Measurements from ENCODE around the gene ATP6V1B1. TPM values are rescaled to one million over a fixed set of nuclear protein-coding genes. Genes with fewer than 3 reads are reported as not detected.

The ATP6V1B1 gene
- total and polyA plus RNA-seq, 2 of the 13 experiments (the other 11 are each of a cell fraction or from before 2014, with no cell fraction given): 0.58 to 1.6 TPM

- TF ChIP-seq ZFYVE20 (CRISPR knock-in tag; IDR thresholded peaks at IDR 0.05; ENCODE audit: borderline replicate concordance, low read depth) (no peak), LBX2 (CRISPR knock-in tag; IDR thresholded peaks at IDR 0.05; ENCODE audit: borderline replicate concordance) (no peak), DMTF1 (CRISPR knock-in tag; IDR thresholded peaks at IDR 0.05) (no peak), PCBP2 (optimal IDR thresholded peaks at IDR 0.05; ENCODE audit: low read depth, low read length, poor library complexity, severe bottlenecking) (no peak), ZSCAN12 (CRISPR knock-in tag; IDR thresholded peaks at IDR 0.05) (no peak), TFDP1 (CRISPR knock-in tag; IDR thresholded peaks at IDR 0.05; ENCODE audit: borderline replicate concordance) (no peak)
Observed at GRCh38 chr2:71001981-71002570, 66.4 kb downstream of the ATP6V1B1 start (continued).

GRCh38 chr2:71003396-71003795 is 67.7 kb downstream of the ATP6V1B1 start:
- CTCF ChIA-PET (ENCODE audit: low intra/inter-chr PET ratio, low total read pairs): no interaction called here
- Histone ChIP-seq H3K4me3 (replicated peaks in 1 of 3; ENCODE audit: insufficient read depth in 1 of 3, low read depth in 2 of 3, low read length in 3 of 3) (no peak overlapping the region), H3K79me2 (ENCODE audit: insufficient read depth, low read length) (no peaks in the 10 kb centered on the region), H3K9me3 (ENCODE audit: low read length) (no peaks in the 10 kb centered on the region), H3K9ac (ENCODE audit: insufficient read depth, low read depth, low read length) (no peak overlapping the region), H4K20me1 (ENCODE audit: insufficient read depth, low read length) (no peaks in the 10 kb centered on the region), H3K4me2 (ENCODE audit: low read depth, low read length) (no peak overlapping the region), H2AFZ (ENCODE audit: low read length) (no peak overlapping the region), H3K27me3 (ENCODE audit: control insufficient read depth in 1 of 2, insufficient read depth in 2 of 2, low read length in 2 of 2) (peaks cover 0 to 9% of the 10 kb centered on the region in 2 experiments; a peak in 2 of 5 replicates), H3K4me1 (ENCODE audit: insufficient read depth, low read length) (peaks cover 63% of the 10 kb centered on the region), H3K36me3 (replicated peaks in 1 of 2; ENCODE audit: control insufficient read depth in 1 of 2, insufficient read depth in 2 of 2, low read length in 2 of 2) (no peaks in the 10 kb centered on the region), H3K27ac (ENCODE audit: extremely low read length, insufficient read depth, low read length) (no peak overlapping the region)
- no peak for DNase-seq (ENCODE audit: low spot score)
- BruUV-seq (replicated peaks): no TSS peak
- intact Hi-C loops (cut with micrococcal nuclease; ENCODE audit: unreplicated experiment): no loop called here
- WGBS (ENCODE audit: low lambda C conversion rate): 77% methylated on average over 6 of the region's 6 CpGs
- ATAC-seq: no peak
- in situ Hi-C loops (cut with HindIII; ENCODE audit: extremely low pct_ligation_motif_present, low pct_unique_long_range_greater_than_20kb): no loop called here
- POLR2A ChIA-PET: interaction anchor here (2.9 kb wide), 1 partner anchor 18 kb away, joined by 11 read pairs; no protein-coding TSS in a partner anchor
- FAIRE-seq: no peak
- TF ChIP-seq ZNF646 (CRISPR knock-in tag; IDR thresholded peaks at IDR 0.05): no peak
- no peak for TF ChIP-seq MLLT10 (CRISPR knock-in tag; IDR thresholded peaks at IDR 0.05)
- no peak for TF ChIP-seq MYC (CRISPR knock-in tag; IDR thresholded peaks at IDR 0.05; ENCODE audit: borderline replicate concordance)
- TF ChIP-seq RBM39 (IDR thresholded peaks at IDR 0.05; ENCODE audit: low read depth, low read length, poor library complexity, severe bottlenecking): no peak
- TF ChIP-seq ZBTB7A (CRISPR knock-in tag; IDR thresholded peaks at IDR 0.05): no peak
- TF ChIP-seq CCAR2 (optimal IDR thresholded peaks at IDR 0.05; ENCODE audit: low read depth, low read length): no peak

All from HepG2 (cell line).